PC-3 (cell line): ENCODE measurements around the gene SRSF10.

ENCODE experiments used
- CTCF ChIP-seq: fragments of 300-600 bp; sonication (generic); conservative IDR thresholded peaks from 2 replicates; pipeline ENCODE4 v1.5.1; 2017; ENCODE audit warnings: antibody characterized with exemption, low read depth, mild to moderate bottlenecking, low read length
- EZH2 ChIP-seq: fragments of 300-600 bp; sonication (generic); IDR thresholded peaks from one replicate; pipeline ENCODE4 v1.6.1; 2017; ENCODE audit warnings: antibody characterized with exemption, mild to moderate bottlenecking, low read length; ENCODE audit not compliant: unreplicated experiment

- TF ChIP-seq CTCF (no peak), EZH2 (no peak)
Observed at GRCh38 chr1:23953020-23953419, 27.1 kb downstream of the SRSF10 start.
